H9 (cell line): ENCODE results near the gene PJVK. TPM values are rescaled to one million over a fixed set of nuclear protein-coding genes. Genes with fewer than 3 reads are reported as not detected.

Source experiments
- DNase-seq: peaks from one replicate; pipeline ENCODE4 v3.0.0-alpha.2; 2017
- H2AFZ ChIP-seq: one replicate; pipeline ENCODE4 v1.6.1; 2013; ENCODE audit warnings: mild to moderate bottlenecking, low read length, control low read depth, moderate library complexity
- H2AK5ac ChIP-seq: 2 replicates; pipeline ENCODE4 v1.6.1; 2013; ENCODE audit warnings: low read length, control low read depth, mixed read lengths; ENCODE audit not compliant: insufficient read length
- H2BK120ac ChIP-seq: one replicate; pipeline ENCODE4 v1.6.1; 2013; ENCODE audit warnings: low read depth, mild to moderate bottlenecking, low read length, control low read depth, inconsistent platforms; ENCODE audit not compliant: poor library complexity, severe bottlenecking
- H2BK12ac ChIP-seq: 2 replicates; pipeline ENCODE4 v1.6.1; 2013; ENCODE audit warnings: low read length, control low read depth, mixed read lengths, low read depth; ENCODE audit not compliant: insufficient read length
- H2BK15ac ChIP-seq: 2 replicates; pipeline ENCODE4 v1.6.1; 2013; ENCODE audit warnings: low read depth, low read length, control low read depth
- H2BK20ac ChIP-seq: one replicate; pipeline ENCODE4 v1.6.1; 2013; ENCODE audit warnings: low read depth, mild to moderate bottlenecking, low read length, control low read depth, inconsistent platforms; ENCODE audit not compliant: poor library complexity, severe bottlenecking
- H2BK5ac ChIP-seq: 2 replicates; pipeline ENCODE4 v1.6.1; 2013; ENCODE audit warnings: low read length, control low read depth, mixed read lengths; ENCODE audit not compliant: insufficient read length
- H3K14ac ChIP-seq: 2 replicates; pipeline ENCODE4 v1.6.1; 2013; ENCODE audit warnings: low read length, control low read depth; ENCODE audit not compliant: insufficient read depth
- H3K18ac ChIP-seq: 2 replicates; pipeline ENCODE4 v1.6.1; 2013; ENCODE audit warnings: low read depth, mild to moderate bottlenecking, mixed read lengths, low read length, control low read depth; ENCODE audit not compliant: insufficient read length
- H3K23ac ChIP-seq: 2 replicates; pipeline ENCODE4 v1.6.1; 2013; ENCODE audit warnings: low read length, control low read depth, mixed read lengths, low read depth; ENCODE audit not compliant: insufficient read length
- H3K23me2 ChIP-seq: 2 replicates; pipeline ENCODE4 v1.6.1; 2013; ENCODE audit warnings: low read depth, mild to moderate bottlenecking, mixed read lengths, low read length, control low read depth; ENCODE audit not compliant: insufficient read length, poor library complexity, severe bottlenecking
- H3K27ac ChIP-seq: 2 replicates; pipeline ENCODE4 v1.5.1; 2013; ENCODE audit warnings: low read length, control low read depth, mixed read lengths, low read depth; ENCODE audit not compliant: insufficient read length
- H3K27me3 ChIP-seq: 2 replicates; pipeline ENCODE4 v1.6.1; 2013; ENCODE audit warnings: low read length, control low read depth, inconsistent platforms; ENCODE audit not compliant: insufficient read depth
- H3K4ac ChIP-seq: 2 replicates; pipeline ENCODE4 v1.6.1; 2013; ENCODE audit warnings: low read depth, mild to moderate bottlenecking, control low read depth, inconsistent platforms, low read length, moderate library complexity
- H3K4me1 ChIP-seq: 2 replicates; pipeline ENCODE4 v1.6.1; 2013; ENCODE audit warnings: low read length, control low read depth, inconsistent platforms; ENCODE audit not compliant: insufficient read depth
- H3K4me2 ChIP-seq: 2 replicates; pipeline ENCODE4 v1.6.1; 2013; ENCODE audit warnings: low read length, control low read depth, mixed read lengths; ENCODE audit not compliant: insufficient read length, insufficient read depth
- H3K56ac ChIP-seq: 2 replicates; pipeline ENCODE4 v1.6.1; 2013; ENCODE audit warnings: low read depth, mild to moderate bottlenecking, mixed read lengths, low read length, control low read depth; ENCODE audit not compliant: insufficient read length
- H3K79me1 ChIP-seq: 2 replicates; pipeline ENCODE4 v1.6.1; 2013; ENCODE audit warnings: low read depth, mild to moderate bottlenecking, moderate library complexity, low read length, control low read depth, inconsistent platforms; ENCODE audit not compliant: insufficient read depth, poor library complexity, severe bottlenecking
- H3K79me2 ChIP-seq: 2 replicates; pipeline ENCODE4 v1.6.1; 2013; ENCODE audit warnings: low read length, control low read depth, inconsistent platforms; ENCODE audit not compliant: insufficient read depth
- H3K9ac ChIP-seq: 2 replicates; pipeline ENCODE4 v1.6.1; 2013; ENCODE audit warnings: low read length, control low read depth, mixed read lengths; ENCODE audit not compliant: insufficient read length; ENCODE audit errors: extremely low read depth
- H3K9me3 ChIP-seq: one replicate; pipeline ENCODE4 v1.6.1; 2013; ENCODE audit warnings: low read depth, low read length, inconsistent platforms; ENCODE audit not compliant: control insufficient read depth
- H3T11ph ChIP-seq: one replicate; pipeline ENCODE4 v1.6.1; 2013; ENCODE audit warnings: mild to moderate bottlenecking, low read length, control low read depth, inconsistent platforms
- H4K20me1 ChIP-seq: one replicate; pipeline ENCODE4 v1.6.1; 2013; ENCODE audit not compliant: control insufficient read depth, insufficient read length, insufficient read depth
- H4K5ac ChIP-seq: 2 replicates; pipeline ENCODE4 v1.6.1; 2013; ENCODE audit warnings: low read depth, mild to moderate bottlenecking, mixed read lengths, low read length, control low read depth; ENCODE audit not compliant: insufficient read length
- H4K8ac ChIP-seq: replicated peaks from 2 replicates; pipeline ENCODE4 v1.6.1; 2013; ENCODE audit warnings: low read length, control low read depth, mixed read lengths, low read depth; ENCODE audit not compliant: insufficient read length
- H4K91ac ChIP-seq: 2 replicates; pipeline ENCODE4 v1.6.1; 2013; ENCODE audit warnings: low read depth, mild to moderate bottlenecking, moderate library complexity, mixed read lengths, low read length, control low read depth; ENCODE audit not compliant: insufficient read length
- H3K27ac Mint-ChIP-seq, 3 experiments: 2 replicates in 2 of 3; 3 replicates in 1 of 3; pipeline ENCODE4 v1.8.0; 2020 to 2021; ENCODE audit warnings: mixed read lengths in 3 of 3, mild to moderate bottlenecking in 1 of 3, moderate library complexity in 1 of 3
- H3K27me3 Mint-ChIP-seq: 2 replicates; pipeline ENCODE4 v1.8.0; 2021; ENCODE audit warnings: low read depth, mild to moderate bottlenecking, moderate library complexity, mixed read lengths
- H3K36me3 Mint-ChIP-seq, 3 experiments: 2 replicates in 2 of 3; 3 replicates in 1 of 3; pipeline ENCODE4 v1.8.0; 2020 to 2021; ENCODE audit warnings: low read depth in 3 of 3, mixed read lengths in 3 of 3; ENCODE audit not compliant: insufficient read depth in 1 of 3
- H3K4me1 Mint-ChIP-seq, 2 experiments: 2 replicates each; pipeline ENCODE4 v1.8.0; 2020; ENCODE audit warnings: mixed read lengths in 2 of 2
- H3K4me3 Mint-ChIP-seq, 2 experiments: 2 replicates in 1 of 2; 3 replicates in 1 of 2; pipeline ENCODE4 v1.8.0; 2020 to 2021; ENCODE audit warnings: mild to moderate bottlenecking in 2 of 2, mixed read lengths in 2 of 2, moderate library complexity in 1 of 2
- H3K9me3 Mint-ChIP-seq, 2 experiments: 2 replicates in 1 of 2; 3 replicates in 1 of 2; pipeline ENCODE4 v1.8.0; 2020; ENCODE audit warnings: mild to moderate bottlenecking in 2 of 2, mixed read lengths in 2 of 2, moderate library complexity in 1 of 2
- CTCF ChIP-seq: fragments of 200-600 bp; sonication (generic); conservative IDR thresholded peaks from 3 replicates; pipeline ENCODE4 v1.8.0; 2021; ENCODE audit warnings: antibody characterized with exemption, mild to moderate bottlenecking
- WGBS: extraction: QIAGEN DNeasy Blood & Tissue Kit; methylation state at CpG from one replicate; pipeline ENCODE4 v1.1.7; 2013; ENCODE audit warnings: missing lambda C conversion rate, low lambda C conversion rate, mixed read lengths; ENCODE audit not compliant: insufficient read length; ENCODE audit errors: extremely low coverage; 5-methylcytosine and 5-hydroxymethylcytosine counted together
- total RNA-seq: library from RNA; stranded (reverse); gene quantifications from 2 replicates; pipeline ENCODE4 v1.2.1, GENCODE V29; 2021

PJVK gene
- total RNA-seq, 1 experiment from 2014 or later, result 4.7 TPM

- H3K4me1 Mint-ChIP-seq, result peaks cover 0 to 3% of the 10 kb centered on the region in 2 experiments; a peak in 1 of 4 replicates
- Histone ChIP-seq H3K27me3 (no peaks in the 10 kb centered on the region), H3K14ac (no peak overlapping the region), H3K4me1 (no peaks in the 10 kb centered on the region), H3K23ac (no peak overlapping the region), H2BK120ac (no peak overlapping the region), H3K79me1 (no peaks in the 10 kb centered on the region), H4K91ac (no peak overlapping the region), H2BK5ac (no peak overlapping the region), H3T11ph (no peak overlapping the region), H3K56ac (no peak overlapping the region), H4K8ac (no peak overlapping the region), H4K5ac (no peak overlapping the region), H2BK12ac (no peak overlapping the region), H3K4ac (no peak overlapping the region), H4K20me1 (no peaks in the 10 kb centered on the region), H3K23me2 (no peaks in the 10 kb centered on the region), H3K18ac (no peak overlapping the region), H3K27ac (no peak overlapping the region), H2AFZ (no peak overlapping the region), H2AK5ac (no peak overlapping the region), H3K9me3 (no peaks in the 10 kb centered on the region), H3K79me2 (no peaks in the 10 kb centered on the region), H2BK20ac (no peak overlapping the region), H3K9ac (no peak overlapping the region), H2BK15ac (no peak overlapping the region), H3K4me2 (no peak overlapping the region)
- H3K9me3 Mint-ChIP-seq, result no peaks in the 10 kb centered on the region; a peak in 1 of 5 replicates
- no peak for DNase-seq
- no CpG with 5 or more reads among the region's 2 CpGs for WGBS
- no peak for TF ChIP-seq CTCF
- H3K4me3 Mint-ChIP-seq, result no peak overlapping the region
- H3K27ac Mint-ChIP-seq, result no peak overlapping the region
- H3K27me3 Mint-ChIP-seq, result no peaks in the 10 kb centered on the region
- peaks cover 31 to 80% (median 78%) of the 10 kb centered on the region in 3 experiments; a peak in 6 of 7 replicates for H3K36me3 Mint-ChIP-seq
Observed at GRCh38 chr2:178436662-178437061, 14.5 kb upstream of the PJVK start.
